Thoracic aorta (tissue), 2 donors: ENCODE results near the gene IL12RB1. TPM values are rescaled to one million over a fixed set of nuclear protein-coding genes. Genes with fewer than 3 reads are reported as not detected.

Source experiments
- ATAC-seq: fragments of 150-250 bp; one replicate; pipeline ENCODE4 v1.8.0; 2017; ENCODE audit warnings: low read depth; ENCODE audit not compliant: insufficient number of reproducible peaks, low FRiP score
- DNase-seq: peaks from one replicate; pipeline ENCODE4 v3.0.0-alpha.2; 2020; ENCODE audit warnings: low spot score
- H3K27ac ChIP-seq, 2 donors: fragments of 200-600 bp; sonication (generic); 1 replicate in 1 of 2; 2 replicates in 1 of 2; pipeline ENCODE4 v1.5.1; 2016; ENCODE audit warnings: mild to moderate bottlenecking in 2 of 2, moderate library complexity in 2 of 2
- H3K27me3 ChIP-seq: fragments of 200-600 bp; sonication (generic); replicated peaks from 2 replicates; pipeline ENCODE4 v1.6.0; 2016; ENCODE audit warnings: mild to moderate bottlenecking; ENCODE audit not compliant: insufficient read depth
- H3K36me3 ChIP-seq: fragments of 200-600 bp; sonication (generic); one replicate; pipeline ENCODE4 v1.5.1; 2016
- H3K4me1 ChIP-seq, 2 donors: fragments of 200-600 bp; sonication (generic); 1 replicate in 1 of 2; 2 replicates in 1 of 2; pipeline versions ENCODE4 v1.5.1 to v1.6.0; 2016; ENCODE audit warnings: low read depth in 2 of 2, mild to moderate bottlenecking in 1 of 2; ENCODE audit not compliant: control insufficient read depth in 1 of 2
- H3K4me3 ChIP-seq: fragments of 200-600 bp; sonication (generic); 2 replicates; pipeline ENCODE4 v1.5.1; 2016; ENCODE audit warnings: mild to moderate bottlenecking
- H3K9me3 ChIP-seq: fragments of 200-600 bp; sonication (generic); 2 replicates; pipeline ENCODE4 v1.5.1; 2016
- total RNA-seq, 2 donors: library from RNA; depleted of rRNA; stranded (reverse); fragments of >200 nt; gene quantifications; one replicate each; pipeline versions ENCODE4 v1.1.0 to v1.2.3, GENCODE V29; 2016
- TF ChIP-seq, protein P1 (sequence below): fragments of 200-600 bp; sonication (generic); IDR thresholded peaks from one replicate; pipeline ENCODE4 v1.5.1; 2019; ENCODE audit warnings: antibody characterized with exemption

Gene IL12RB1
- total RNA-seq, 2 donors from 2014 or later: 1.6 to 5.4 TPM

DNA sequence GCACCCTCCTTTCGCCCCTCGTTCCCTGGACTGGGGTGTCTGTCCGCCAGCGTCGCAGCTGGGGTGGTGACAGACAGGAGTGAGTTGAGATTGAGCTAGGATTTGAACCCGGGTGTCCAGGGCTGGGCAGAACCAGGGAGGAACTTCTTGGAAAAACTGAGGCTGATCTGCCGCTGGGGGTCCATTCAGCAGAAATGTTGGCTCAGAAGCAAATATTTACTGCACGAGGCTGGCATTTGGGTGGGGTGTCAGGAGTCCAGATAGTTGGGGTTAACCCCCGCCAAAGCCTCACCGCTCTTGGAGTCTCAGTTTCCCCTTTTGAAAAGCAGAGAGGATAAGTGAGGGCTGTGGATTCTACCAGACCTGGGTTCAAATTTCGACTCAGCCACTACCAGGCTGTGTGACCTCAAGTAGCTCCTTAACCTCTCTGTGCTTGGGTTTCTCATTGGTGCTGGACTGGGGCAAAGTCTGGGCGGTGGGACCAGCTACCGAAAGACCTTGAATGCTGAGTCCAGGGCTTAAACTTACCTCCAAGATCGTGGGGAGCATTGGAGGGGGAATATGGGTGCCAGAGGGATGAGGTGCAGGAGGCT is 31.8 kb upstream of the IL12RB1 start:
- Histone ChIP-seq H3K9me3 (no peaks in the 10 kb centered on the region), H3K36me3 (peaks cover 3% of the 10 kb centered on the region), H3K27ac (peak overlapping the region; percentile 56), H3K4me3 (peak overlapping the region; percentile 92), H3K27me3 (no peaks in the 10 kb centered on the region), H3K4me1 (peaks cover 7 to 21% of the 10 kb centered on the region in 2 donors)
- TF ChIP-seq, protein P1, sequence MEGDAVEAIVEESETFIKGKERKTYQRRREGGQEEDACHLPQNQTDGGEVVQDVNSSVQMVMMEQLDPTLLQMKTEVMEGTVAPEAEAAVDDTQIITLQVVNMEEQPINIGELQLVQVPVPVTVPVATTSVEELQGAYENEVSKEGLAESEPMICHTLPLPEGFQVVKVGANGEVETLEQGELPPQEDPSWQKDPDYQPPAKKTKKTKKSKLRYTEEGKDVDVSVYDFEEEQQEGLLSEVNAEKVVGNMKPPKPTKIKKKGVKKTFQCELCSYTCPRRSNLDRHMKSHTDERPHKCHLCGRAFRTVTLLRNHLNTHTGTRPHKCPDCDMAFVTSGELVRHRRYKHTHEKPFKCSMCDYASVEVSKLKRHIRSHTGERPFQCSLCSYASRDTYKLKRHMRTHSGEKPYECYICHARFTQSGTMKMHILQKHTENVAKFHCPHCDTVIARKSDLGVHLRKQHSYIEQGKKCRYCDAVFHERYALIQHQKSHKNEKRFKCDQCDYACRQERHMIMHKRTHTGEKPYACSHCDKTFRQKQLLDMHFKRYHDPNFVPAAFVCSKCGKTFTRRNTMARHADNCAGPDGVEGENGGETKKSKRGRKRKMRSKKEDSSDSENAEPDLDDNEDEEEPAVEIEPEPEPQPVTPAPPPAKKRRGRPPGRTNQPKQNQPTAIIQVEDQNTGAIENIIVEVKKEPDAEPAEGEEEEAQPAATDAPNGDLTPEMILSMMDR: no peak
- DNase-seq (no peak), ATAC-seq (no peak)

DNA sequence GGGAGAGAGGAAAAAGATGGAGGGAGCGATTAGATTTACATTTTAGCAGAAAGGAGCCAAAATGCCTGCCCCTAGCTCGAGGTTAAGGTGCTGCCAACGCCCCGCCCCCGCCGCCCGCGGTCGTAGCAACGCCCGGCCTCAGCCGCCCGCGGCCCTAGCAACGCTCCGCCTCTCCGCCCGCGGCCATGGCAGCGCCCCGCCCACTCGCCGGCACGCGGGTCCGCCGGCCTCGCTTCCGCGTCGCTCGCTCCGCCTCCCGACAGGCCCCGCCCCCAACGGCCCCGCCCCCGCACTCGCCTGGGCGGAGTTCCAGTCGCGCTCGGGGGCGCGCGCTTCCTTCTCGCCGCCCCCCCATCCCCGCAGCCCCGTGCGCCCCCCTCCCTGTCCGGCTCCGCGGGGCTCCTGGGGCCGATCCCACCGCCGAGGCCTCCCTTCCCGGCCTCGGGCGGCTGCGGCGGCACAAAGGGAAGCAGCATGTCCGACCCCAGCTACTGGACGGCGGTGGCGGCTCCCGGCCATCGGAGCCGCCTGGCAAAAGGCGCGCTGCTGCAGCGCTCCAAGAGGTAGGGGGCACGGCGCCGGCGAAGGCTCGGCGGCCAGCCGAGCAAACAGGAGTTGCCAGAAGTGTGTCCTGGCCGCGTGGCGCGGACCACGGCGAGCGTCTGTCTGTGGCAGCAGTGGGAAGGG is 31.1 kb upstream of the IL12RB1 start:
- Histone ChIP-seq H3K4me1 (peaks cover 7 to 21% of the 10 kb centered on the region in 2 donors), H3K27me3 (no peaks in the 10 kb centered on the region), H3K36me3 (peaks cover 3% of the 10 kb centered on the region), H3K27ac (peak overlapping the region; percentile 56), H3K4me3 (peak overlapping the region; percentile 92), H3K9me3 (no peaks in the 10 kb centered on the region)
- DNase-seq (no peak), ATAC-seq (peak; percentile 91)
- TF ChIP-seq, protein P1: no peak

DNA sequence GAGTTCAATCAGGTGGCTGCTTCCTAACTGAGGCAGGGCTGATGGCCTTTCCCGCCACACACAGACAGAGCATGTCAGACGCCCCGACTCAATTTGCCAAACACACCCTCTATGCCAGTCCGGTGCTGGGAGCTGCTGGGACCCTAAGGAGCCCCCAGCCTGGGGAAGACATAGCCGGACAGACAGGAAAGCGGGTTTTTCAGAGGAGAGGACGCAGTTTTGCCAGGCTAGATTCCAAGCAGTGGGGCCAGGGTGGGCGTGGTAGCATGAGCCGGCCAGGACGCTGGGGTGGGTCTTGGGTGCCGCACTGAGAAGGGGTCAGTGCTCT is 30.6 kb upstream of the IL12RB1 start:
- DNase-seq: no peak
- peaks cover under 1% of the 10 kb centered on the region for H3K36me3 ChIP-seq
- no peaks in the 10 kb centered on the region for H3K27me3 ChIP-seq
- peaks cover 7 to 21% of the 10 kb centered on the region in 2 donors for H3K4me1 ChIP-seq
- H3K9me3 ChIP-seq: no peaks in the 10 kb centered on the region
- TF ChIP-seq, protein P1: no peak
- peak; percentile 4 for ATAC-seq
- H3K4me3 ChIP-seq: peak overlapping the region; percentile 92
- H3K27ac ChIP-seq: no peak overlapping the region

DNA sequence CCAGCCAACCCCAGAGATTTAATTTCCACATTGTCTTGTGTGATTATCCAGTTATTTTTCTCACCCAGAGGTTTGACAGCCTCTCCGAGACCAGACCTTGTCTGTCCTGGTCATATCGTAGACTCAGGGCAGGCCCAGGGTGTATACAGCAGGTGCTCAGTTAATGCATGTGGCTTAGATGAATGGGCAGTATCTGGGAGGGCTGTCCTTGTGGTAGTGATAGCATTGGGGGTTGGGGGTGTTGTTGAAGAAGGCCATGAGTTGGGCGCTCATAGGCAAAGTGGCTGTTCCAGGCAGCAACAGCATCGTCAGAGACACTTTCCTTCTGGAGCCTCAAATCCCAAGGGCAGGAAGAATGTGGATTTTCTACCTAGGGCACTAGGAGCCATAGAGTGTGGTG is 27.7 kb upstream of the IL12RB1 start:
- Histone ChIP-seq H3K4me3 (no peak overlapping the region), H3K4me1 (peaks cover 11 to 36% of the 10 kb centered on the region in 2 donors), H3K27ac (no peak overlapping the region), H3K9me3 (no peaks in the 10 kb centered on the region), H3K27me3 (no peaks in the 10 kb centered on the region), H3K36me3 (no peaks in the 10 kb centered on the region)
- ATAC-seq (no peak), DNase-seq (no peak)
- TF ChIP-seq, protein P1: no peak

DNA sequence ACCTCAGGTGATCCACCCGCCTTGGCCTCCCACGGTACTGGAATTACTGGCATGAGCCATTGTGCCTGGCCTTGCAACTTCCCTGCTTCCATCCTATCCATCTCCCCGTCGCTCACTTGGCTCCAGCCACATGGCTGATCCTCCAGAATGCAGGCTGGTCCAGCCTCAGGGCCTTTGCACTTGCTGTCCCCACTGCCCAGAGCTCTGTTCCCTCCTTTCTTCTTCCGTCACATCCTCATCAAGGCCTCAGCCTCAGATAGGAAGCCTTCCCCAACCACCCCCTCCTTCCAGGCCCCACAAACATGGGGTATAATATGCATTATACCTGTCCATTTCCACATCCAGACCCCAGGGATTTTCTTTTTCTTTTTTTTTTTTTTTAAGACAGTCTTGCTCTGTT is 27.1 kb upstream of the IL12RB1 start:
- H3K4me3 ChIP-seq: no peak overlapping the region
- peaks cover 11 to 35% of the 10 kb centered on the region in 2 donors for H3K4me1 ChIP-seq
- no peaks in the 10 kb centered on the region for H3K36me3 ChIP-seq
- DNase-seq (no peak), ATAC-seq (no peak)
- no peak overlapping the region for H3K27ac ChIP-seq
- no peaks in the 10 kb centered on the region for H3K27me3 ChIP-seq
- TF ChIP-seq, protein P1: no peak
- no peaks in the 10 kb centered on the region for H3K9me3 ChIP-seq
